ENCODE results near the gene RASAL2. TPM values are rescaled to one million over a fixed set of nuclear protein-coding genes. Genes with fewer than 3 reads are reported as not detected.

The RASAL2 gene
- total and polyA plus RNA-seq, 2 of the 4 experiments (the other 2 are of a cell fraction), result 13.1 to 20.6 TPM

- H2AFZ ChIP-seq (replicated peaks; ENCODE audit: low read length, poor library complexity), result no peak overlapping the region
- no peak overlapping the region; the same call in 1 of the 2 replicates for H3K4ac ChIP-seq (ENCODE audit: low read depth, low read length)
- peak overlapping the region; percentile 43; the same call in 1 of the 2 replicates for H3K4me2 ChIP-seq (ENCODE audit: low read depth, low read length)
- no peak overlapping the region for H4K5ac ChIP-seq (ENCODE audit: low read depth, low read length)
- peak; percentile 61 for ATAC-seq (ENCODE audit: low read depth)
- H3K23ac ChIP-seq (ENCODE audit: low read depth, low read length), result no peak overlapping the region
- no peak overlapping the region for H2BK20ac ChIP-seq (ENCODE audit: low read depth, low read length)
- intact Hi-C loops (cut with micrococcal nuclease) (loop anchor here (5.0 kb wide), 1 partner anchor 38 kb away; no protein-coding TSS in a partner anchor), dilution Hi-C loops (cut with HindIII; ENCODE audit: low sequenced_read_pairs, unreplicated experiment) (no loop called here), in situ Hi-C loops (cut with MboI; ENCODE audit: low sequenced_read_pairs) (loop anchor here (10.0 kb wide), 1 partner anchor 165 kb away; no protein-coding TSS in a partner anchor)
- peak overlapping the region; percentile 55; the same call in 1 of the 2 replicates for H3K14ac ChIP-seq (replicated peaks; ENCODE audit: low read depth, low read length)
- H3K4me1 ChIP-seq (ENCODE audit: control insufficient read depth, insufficient read depth, low read length), result peaks cover 5% of the 10 kb centered on the region
- H4K20me1 ChIP-seq (ENCODE audit: insufficient read depth, low read length), result peaks cover 6% of the 10 kb centered on the region; the same call in 1 of the 2 replicates
- no peak overlapping the region for H3K27ac ChIP-seq (ENCODE audit: insufficient read depth, low read length)
- no peak overlapping the region for H2BK15ac ChIP-seq (ENCODE audit: low read depth, low read length)
- peak; percentile 63 for DNase-seq
- CTCF ChIA-PET, result interaction anchor here (0.6 kb wide), 1 partner anchor 17 kb away, joined by 4 read pairs; no protein-coding TSS in a partner anchor
- TF ChIP-seq RCOR1 (IDR thresholded peaks at IDR 0.05; ENCODE audit: insufficient replicate concordance, low read length), result no peak
- no peak overlapping the region for H2BK120ac ChIP-seq (ENCODE audit: low read depth, low read length)
- no peak overlapping the region for H3K4me3 ChIP-seq (ENCODE audit: insufficient read depth, low read depth, low read length)
- no peak overlapping the region for H3K18ac ChIP-seq (ENCODE audit: low read depth, low read length)
- H3K79me1 ChIP-seq (ENCODE audit: low read depth in 1 of 2, low read length in 2 of 2), result peaks cover 20 to 33% of the 10 kb centered on the region in 2 experiments
- WGBS, 2 experiments (ENCODE audit: extremely low coverage in 2 of 2, insufficient read length in 1 of 2), result no CpG with 5 or more reads among the region's 5 CpGs
- H2BK5ac ChIP-seq (ENCODE audit: low read depth, low read length, poor library complexity, severe bottlenecking), result peak overlapping the region; percentile 10
- no peaks in the 10 kb centered on the region for H3K9me3 ChIP-seq (ENCODE audit: control insufficient read depth, insufficient read depth, low read length)
- H3K9me1 ChIP-seq (ENCODE audit: insufficient read depth, low read length), result no peaks in the 10 kb centered on the region
- H2AK9ac ChIP-seq (replicated peaks; ENCODE audit: low read depth, low read length, poor library complexity), result no peak overlapping the region
- no peak overlapping the region for H3K9ac ChIP-seq (ENCODE audit: low read depth, low read length)
- no peaks in the 10 kb centered on the region for H3K36me3 ChIP-seq (ENCODE audit: control insufficient read depth, insufficient read depth, low read length)
- no peak overlapping the region for H4K91ac ChIP-seq (ENCODE audit: insufficient read depth, low read depth, low read length)
- no peak overlapping the region for H2AK5ac ChIP-seq (ENCODE audit: low read depth, low read length)
- H3K56ac ChIP-seq (ENCODE audit: extremely low read depth, insufficient read depth, low read length), result no peak overlapping the region
- POLR2A ChIA-PET (ENCODE audit: unreplicated experiment), result no interaction called here
- no peaks in the 10 kb centered on the region for H3K27me3 ChIP-seq (ENCODE audit: control insufficient read depth, insufficient read depth, low read length)
- H4K8ac ChIP-seq (ENCODE audit: low read depth in 2 of 2, low read length in 2 of 2), result no peak overlapping the region
- BruUV-seq (replicated peaks), result no TSS peak
These were observed 15.6 kb downstream of the RASAL2 start for GRCh38 chr1:178109348-178110143.
